Common myeloid progenitor, CD34-positive (primary cell): ENCODE results near the gene AKAP13.

Experiments used
- CTCF ChIA-PET: fragments of 350-600 bp; sonication (Branson Sonifier 250); formaldehyde crosslinking; loops from one replicate; lab custom pipeline; 2021; ENCODE audit warnings: antibody characterized with exemption; lab: Charles Lee
- POLR2A ChIA-PET: fragments of 350-600 bp; sonication (Branson Sonifier 250); formaldehyde crosslinking; loops from one replicate; lab custom pipeline; 2021; ENCODE audit warnings: antibody characterized with exemption; lab: Charles Lee
- DNase-seq, 3 donors: peaks; one replicate each; pipeline versions ENCODE4 v3.0.0 to v3.0.0-alpha.2; 2013
- H3K27ac ChIP-seq, 2 experiments: 1 replicate in 1 of 2; 2 replicates in 1 of 2; pipeline ENCODE4 v1.7.0; 2013; ENCODE audit warnings: inconsistent platforms in 2 of 2, low read length in 2 of 2, mild to moderate bottlenecking in 2 of 2, low read depth in 1 of 2, moderate library complexity in 1 of 2; ENCODE audit not compliant: severe bottlenecking in 2 of 2, insufficient read depth in 1 of 2, poor library complexity in 1 of 2
- H3K27me3 ChIP-seq, 5 experiments: replicated peaks in 2 of 5; 1 replicate in 3 of 5; 2 replicates in 2 of 5; pipeline versions ENCODE4 v1.6.1 to v1.7.0; 2013; ENCODE audit warnings: low read length in 4 of 5, mild to moderate bottlenecking in 2 of 5, moderate library complexity in 2 of 5, inconsistent platforms in 1 of 5; ENCODE audit not compliant: insufficient read depth in 5 of 5, control insufficient read depth in 4 of 5
- H3K36me3 ChIP-seq, 4 experiments: 1 replicate in 2 of 4; 2 replicates in 2 of 4; pipeline versions ENCODE4 v1.6.1 to v1.7.0; 2013; ENCODE audit warnings: low read length in 3 of 4, control low read depth in 1 of 4, mild to moderate bottlenecking in 1 of 4; ENCODE audit not compliant: control insufficient read depth in 4 of 4, insufficient read depth in 4 of 4
- H3K4me1 ChIP-seq, 4 experiments: 1 replicate in 3 of 4; 2 replicates in 1 of 4; pipeline versions ENCODE4 v1.6.1 to v1.7.1; 2013; ENCODE audit warnings: low read length in 3 of 4, mild to moderate bottlenecking in 3 of 4, control low read depth in 1 of 4, inconsistent platforms in 1 of 4, moderate library complexity in 1 of 4; ENCODE audit not compliant: control insufficient read depth in 4 of 4, insufficient read depth in 4 of 4; ENCODE audit errors: control extremely low read depth in 1 of 4
- H3K4me3 ChIP-seq, 7 experiments: 1 replicate in 4 of 7; 2 replicates in 3 of 7; pipeline versions ENCODE4 v1.5.1 to v1.7.0; 2013; ENCODE audit warnings: mild to moderate bottlenecking in 7 of 7, low read length in 6 of 7, moderate library complexity in 6 of 7, inconsistent platforms in 2 of 7, low read depth in 2 of 7, control low read depth in 1 of 7; ENCODE audit not compliant: insufficient read depth in 4 of 7, control insufficient read depth in 1 of 7; ENCODE audit errors: extremely low read depth in 1 of 7
- H3K9me3 ChIP-seq, 5 experiments: 1 replicate in 4 of 5; 2 replicates in 1 of 5; pipeline versions ENCODE4 v1.6.1 to v1.7.1; 2013; ENCODE audit warnings: low read length in 4 of 5, mild to moderate bottlenecking in 2 of 5, inconsistent platforms in 1 of 5, low read depth in 1 of 5, moderate library complexity in 1 of 5; ENCODE audit not compliant: control insufficient read depth in 4 of 5, insufficient read depth in 2 of 5; ENCODE audit errors: control extremely low read depth in 1 of 5
- WGBS: methylation state at CpG from one replicate; pipeline ENCODE4 v1.1.5; 2013; ENCODE audit not compliant: insufficient coverage; 5-methylcytosine and 5-hydroxymethylcytosine counted together

Gene AKAP13

GRCh38 chr15:85415783-85416182, 35.4 kb downstream of the AKAP13 start:
- H3K4me1 ChIP-seq: peaks cover 18 to 38% (median 27%) of the 10 kb centered on the region in 4 experiments
- no peak overlapping the region for H3K4me3 ChIP-seq
- 100% methylated on average over 2 of the region's 2 CpGs for WGBS
- H3K36me3 ChIP-seq: no peaks in the 10 kb centered on the region
- no peaks in the 10 kb centered on the region for H3K9me3 ChIP-seq
- H3K27ac ChIP-seq: no peak overlapping the region
- POLR2A ChIA-PET: no interaction called here
- H3K27me3 ChIP-seq: no peaks in the 10 kb centered on the region
- DNase-seq: no peak
- CTCF ChIA-PET: interaction anchor here (1.0 to 9.1 kb wide), 8 partner anchors 11 to 126 kb away, joined by 3 to 101 read pairs (median 4); no protein-coding TSS in a partner anchor

DNA sequence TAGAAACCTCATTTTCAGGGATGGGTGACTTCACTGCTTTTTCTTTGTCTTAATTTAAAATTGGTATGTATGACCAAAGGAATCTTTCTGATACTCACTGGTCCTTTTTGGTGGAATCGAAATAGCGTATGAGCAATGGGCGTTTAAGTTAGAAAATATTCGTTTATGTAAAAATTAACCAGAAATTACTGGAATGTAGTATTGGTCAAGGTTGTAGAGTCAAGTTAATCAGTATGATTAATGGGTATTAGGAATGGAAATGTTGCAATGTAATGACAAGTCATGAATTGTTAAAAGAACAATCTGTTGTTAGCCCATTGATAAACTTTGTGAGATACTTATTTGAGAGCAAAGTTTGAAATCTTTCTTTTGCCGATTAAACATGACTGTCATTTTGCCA, 36.9 kb downstream of the AKAP13 start:
- no peaks in the 10 kb centered on the region for H3K9me3 ChIP-seq
- peaks cover 20 to 36% (median 27%) of the 10 kb centered on the region in 4 experiments for H3K4me1 ChIP-seq
- no peaks in the 10 kb centered on the region for H3K36me3 ChIP-seq
- POLR2A ChIA-PET: no interaction called here
- DNase-seq: no peak
- H3K27me3 ChIP-seq: no peaks in the 10 kb centered on the region
- H3K4me3 ChIP-seq: no peak overlapping the region
- 100% methylated on average over 5 of the region's 5 CpGs for WGBS
- no peak overlapping the region for H3K27ac ChIP-seq
- CTCF ChIA-PET: interaction anchor here (1.3 to 9.1 kb wide), 4 partner anchors 14 to 127 kb away, joined by 3 to 101 read pairs (median 26); no protein-coding TSS in a partner anchor

DNA sequence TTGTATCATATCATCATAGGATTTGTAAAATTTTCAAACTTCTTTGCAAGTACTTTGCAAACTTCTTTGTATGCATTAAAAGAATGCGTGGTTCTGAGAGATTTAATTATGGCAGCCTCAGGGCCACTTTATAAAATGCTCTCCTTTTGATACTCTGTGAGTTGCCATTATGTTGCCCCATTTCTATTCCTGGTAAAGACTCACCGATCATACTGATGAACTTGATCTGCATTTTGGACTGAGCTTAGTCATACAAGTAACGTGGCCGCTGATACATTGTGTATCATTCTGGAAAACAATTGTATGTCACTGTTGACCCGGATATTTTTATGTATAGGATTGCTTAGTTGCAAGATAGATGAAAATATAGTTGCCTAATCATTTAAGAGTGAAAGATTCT, 38.8 kb downstream of the AKAP13 start:
- peaks cover 8 to 20% (median 13%) of the 10 kb centered on the region in 4 experiments for H3K4me1 ChIP-seq
- no peaks in the 10 kb centered on the region for H3K27me3 ChIP-seq
- no peak overlapping the region for H3K4me3 ChIP-seq
- 75% methylated on average over 4 of the region's 5 CpGs for WGBS
- POLR2A ChIA-PET: no interaction called here
- DNase-seq: no peak
- no peaks in the 10 kb centered on the region for H3K9me3 ChIP-seq
- peaks cover 0 to 2% (median 0%) of the 10 kb centered on the region in 4 experiments for H3K36me3 ChIP-seq
- CTCF ChIA-PET: interaction anchor here (1.2 kb wide), 1 partner anchor 129 kb away, joined by 4 read pairs; no protein-coding TSS in a partner anchor
- no peak overlapping the region for H3K27ac ChIP-seq

GRCh38 chr15:85421116-85421925, 40.9 kb downstream of the AKAP13 start:
- Histone ChIP-seq H3K4me1 (peaks cover 2 to 12% (median 6%) of the 10 kb centered on the region in 4 experiments), H3K27ac (no peak overlapping the region), H3K27me3 (no peaks in the 10 kb centered on the region), H3K9me3 (no peaks in the 10 kb centered on the region), H3K36me3 (peaks cover 0 to 2% (median 0%) of the 10 kb centered on the region in 4 experiments), H3K4me3 (no peak overlapping the region)
- WGBS: no CpG with 5 or more reads among the region's 10 CpGs
- CTCF ChIA-PET: interaction anchor here (0.7 kb wide), 1 partner anchor 121 kb away, joined by 3 read pairs; no protein-coding TSS in a partner anchor
- DNase-seq: no peak
- POLR2A ChIA-PET: no interaction called here

DNA sequence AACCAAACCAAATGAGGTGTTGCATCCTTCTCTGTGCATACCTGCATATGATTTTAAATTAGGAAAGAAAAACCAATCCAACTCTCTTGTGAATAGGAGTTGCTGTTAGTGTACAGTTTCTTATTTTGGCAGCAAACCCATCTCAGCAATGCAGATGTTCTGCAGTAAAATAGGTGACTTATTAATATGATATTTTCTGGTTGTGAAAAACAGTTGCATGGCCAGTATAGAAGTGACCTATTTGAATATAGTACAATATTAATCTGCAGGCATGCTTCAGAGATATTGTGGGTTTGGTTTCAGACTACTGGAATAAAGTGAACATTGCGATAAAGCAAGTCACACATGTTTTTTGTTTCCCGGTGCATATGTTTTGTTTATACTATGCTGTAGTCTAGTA, 42.2 kb downstream of the AKAP13 start:
- ChIA-PET CTCF (interaction anchor here (1.5 kb wide), 1 partner anchor 133 kb away, joined by 5 read pairs; no protein-coding TSS in a partner anchor), POLR2A (no interaction called here)
- H3K9me3 ChIP-seq: no peaks in the 10 kb centered on the region
- 100% methylated on average over 1 of the region's 2 CpGs for WGBS
- no peak overlapping the region for H3K4me3 ChIP-seq
- no peak overlapping the region for H3K27ac ChIP-seq
- no peaks in the 10 kb centered on the region for H3K27me3 ChIP-seq
- DNase-seq: no peak
- H3K36me3 ChIP-seq: peaks cover 0 to 2% (median 0%) of the 10 kb centered on the region in 4 experiments
- H3K4me1 ChIP-seq: peaks cover 2 to 12% (median 6%) of the 10 kb centered on the region in 4 experiments

DNA sequence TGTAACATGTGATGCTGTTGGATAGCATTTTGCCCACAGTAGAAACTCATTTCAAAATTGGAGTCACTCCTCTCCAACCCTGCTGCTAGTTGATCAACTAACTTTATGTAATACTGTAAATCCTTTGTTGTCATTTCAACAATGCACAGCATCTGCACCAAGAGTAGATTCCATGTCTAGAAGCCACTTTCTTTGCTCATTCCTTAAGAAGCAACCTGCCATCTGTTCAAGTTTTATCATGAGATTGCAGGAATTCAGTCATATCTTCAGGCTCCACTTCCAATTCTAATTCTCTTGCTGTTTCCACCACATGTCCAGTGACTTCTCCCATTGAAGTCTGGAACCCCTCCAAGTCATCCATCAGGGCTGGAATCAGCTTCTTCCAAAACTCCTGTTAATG, 42.9 kb downstream of the AKAP13 start:
- H3K9me3 ChIP-seq: no peaks in the 10 kb centered on the region
- ChIA-PET POLR2A (no interaction called here), CTCF (interaction anchor here (1.2 to 1.5 kb wide), 3 partner anchors 9 to 254 kb away, joined by 3 to 5 read pairs (median 4); no protein-coding TSS in a partner anchor)
- no peak overlapping the region for H3K27ac ChIP-seq
- no peak overlapping the region for H3K4me3 ChIP-seq
- no peaks in the 10 kb centered on the region for H3K27me3 ChIP-seq
- DNase-seq: no peak
- peaks cover 2 to 12% (median 6%) of the 10 kb centered on the region in 4 experiments for H3K4me1 ChIP-seq
- peaks cover 0 to 2% (median 0%) of the 10 kb centered on the region in 4 experiments for H3K36me3 ChIP-seq

DNA sequence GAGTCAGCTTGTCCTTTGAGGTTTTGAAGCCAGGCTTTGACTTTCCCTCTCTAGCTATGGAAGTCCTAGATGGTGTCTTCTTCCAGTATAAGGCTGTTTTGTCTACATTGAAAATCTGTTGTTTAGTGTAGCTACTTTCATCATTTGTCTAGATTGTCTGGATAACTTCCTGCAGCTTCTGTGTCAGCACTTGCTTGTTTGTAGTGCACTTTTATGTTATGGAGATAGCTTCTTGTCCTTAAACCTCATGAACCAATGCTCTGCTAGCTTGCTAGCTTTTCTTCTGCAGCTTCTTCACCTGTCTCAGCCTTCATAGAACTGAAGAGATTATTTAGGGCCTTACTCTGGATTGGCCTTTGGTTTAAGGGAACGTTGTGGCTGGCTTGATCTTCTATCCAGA, 43.8 kb downstream of the AKAP13 start:
- no CpG with 5 or more reads among the region's 1 CpG for WGBS
- ChIA-PET POLR2A (no interaction called here), CTCF (interaction anchor here (1.0 to 1.5 kb wide), 6 partner anchors 10 to 255 kb away, joined by 3 to 5 read pairs (median 3); no protein-coding TSS in a partner anchor)
- H3K27ac ChIP-seq: no peak overlapping the region
- peaks cover 0 to 2% (median 0%) of the 10 kb centered on the region in 4 experiments for H3K36me3 ChIP-seq
- H3K27me3 ChIP-seq: no peaks in the 10 kb centered on the region
- H3K9me3 ChIP-seq: no peaks in the 10 kb centered on the region
- DNase-seq: no peak
- H3K4me3 ChIP-seq: no peak overlapping the region
- H3K4me1 ChIP-seq: peaks cover 2 to 8% (median 6%) of the 10 kb centered on the region in 4 experiments
